ENCODE results near the gene CAMLG.

CAMLG gene

GRCh38 chr5:134784241-134784920 lies 46.0 kb downstream of the CAMLG start:
- TF ChIP-seq ZNF274 (IDR thresholded peaks at IDR 0.05; ENCODE audit: low read depth, low read length), result no peak
- no peak for TF ChIP-seq YY1 (IDR thresholded peaks at IDR 0.05; ENCODE audit: insufficient read depth, insufficient read length)
- no peak for TF ChIP-seq SUZ12 (IDR thresholded peaks at IDR 0.05; ENCODE audit: extremely low read depth, insufficient read depth, insufficient read length)
- H3K36me3 ChIP-seq (ENCODE audit: insufficient read depth, insufficient read length, low read length), result peaks cover 85% of the 10 kb centered on the region
- no peaks in the 10 kb centered on the region for H3K4me1 ChIP-seq (ENCODE audit: insufficient read depth, insufficient read length)
- no peaks in the 10 kb centered on the region for H3K27me3 ChIP-seq (ENCODE audit: insufficient read depth, insufficient read length)
- no peak overlapping the region for H3K4me3 ChIP-seq (ENCODE audit: insufficient read length, low read depth)
- DNase-seq (ENCODE audit: low read depth, low spot score), result no peak
- H3K9ac ChIP-seq (ENCODE audit: insufficient read length, low read depth), result peak overlapping the region; percentile 13
- no peaks in the 10 kb centered on the region for H3K9me3 ChIP-seq (ENCODE audit: insufficient read depth, low read length)

GRCh38 chr5:134784946-134785620 lies 46.7 kb downstream of the CAMLG start:
- H3K9ac ChIP-seq (ENCODE audit: insufficient read length, low read depth), result no peak overlapping the region
- no peaks in the 10 kb centered on the region for H3K27me3 ChIP-seq (ENCODE audit: insufficient read depth, insufficient read length)
- no peak for TF ChIP-seq ZNF274 (IDR thresholded peaks at IDR 0.05; ENCODE audit: low read depth, low read length)
- TF ChIP-seq SUZ12 (IDR thresholded peaks at IDR 0.05; ENCODE audit: extremely low read depth, insufficient read depth, insufficient read length), result no peak
- TF ChIP-seq YY1 (IDR thresholded peaks at IDR 0.05; ENCODE audit: insufficient read depth, insufficient read length), result no peak
- no peaks in the 10 kb centered on the region for H3K9me3 ChIP-seq (ENCODE audit: insufficient read depth, low read length)
- no peaks in the 10 kb centered on the region for H3K4me1 ChIP-seq (ENCODE audit: insufficient read depth, insufficient read length)
- DNase-seq (ENCODE audit: low read depth, low spot score), result peak; percentile 22
- no peak overlapping the region for H3K4me3 ChIP-seq (ENCODE audit: insufficient read length, low read depth)
- H3K36me3 ChIP-seq (ENCODE audit: insufficient read depth, insufficient read length, low read length), result peaks cover 80% of the 10 kb centered on the region

GRCh38 chr5:134787692-134788091 lies 49.3 kb downstream of the CAMLG start:
- no peak overlapping the region for H3K9ac ChIP-seq (ENCODE audit: insufficient read length, low read depth)
- DNase-seq (ENCODE audit: low read depth, low spot score), result no peak
- no peaks in the 10 kb centered on the region for H3K27me3 ChIP-seq (ENCODE audit: insufficient read depth, insufficient read length)
- no peaks in the 10 kb centered on the region for H3K4me1 ChIP-seq (ENCODE audit: insufficient read depth, insufficient read length)
- H3K36me3 ChIP-seq (ENCODE audit: insufficient read depth, insufficient read length, low read length), result peaks cover 75% of the 10 kb centered on the region
- no peak overlapping the region for H3K4me3 ChIP-seq (ENCODE audit: insufficient read length, low read depth)
- TF ChIP-seq YY1 (IDR thresholded peaks at IDR 0.05; ENCODE audit: insufficient read depth, insufficient read length), result no peak
- no peak for TF ChIP-seq ZNF274 (IDR thresholded peaks at IDR 0.05; ENCODE audit: low read depth, low read length)
- no peak for TF ChIP-seq SUZ12 (IDR thresholded peaks at IDR 0.05; ENCODE audit: extremely low read depth, insufficient read depth, insufficient read length)
- H3K9me3 ChIP-seq (ENCODE audit: insufficient read depth, low read length), result no peaks in the 10 kb centered on the region

GRCh38 chr5:134791580-134791979 lies 53.2 kb downstream of the CAMLG start:
- no peaks in the 10 kb centered on the region for H3K9me3 ChIP-seq (ENCODE audit: insufficient read depth, low read length)
- H3K4me1 ChIP-seq (ENCODE audit: insufficient read depth, insufficient read length), result no peaks in the 10 kb centered on the region
- H3K4me3 ChIP-seq (ENCODE audit: insufficient read length, low read depth), result no peak overlapping the region
- no peak for DNase-seq (ENCODE audit: low read depth, low spot score)
- no peak overlapping the region for H3K9ac ChIP-seq (ENCODE audit: insufficient read length, low read depth)
- TF ChIP-seq YY1 (IDR thresholded peaks at IDR 0.05; ENCODE audit: insufficient read depth, insufficient read length) (no peak), SUZ12 (IDR thresholded peaks at IDR 0.05; ENCODE audit: extremely low read depth, insufficient read depth, insufficient read length) (no peak), ZNF274 (IDR thresholded peaks at IDR 0.05; ENCODE audit: low read depth, low read length) (no peak)
- H3K27me3 ChIP-seq (ENCODE audit: insufficient read depth, insufficient read length), result no peaks in the 10 kb centered on the region
- H3K36me3 ChIP-seq (ENCODE audit: insufficient read depth, insufficient read length, low read length), result peaks cover 75% of the 10 kb centered on the region

- no peak for TF ChIP-seq SUZ12 (IDR thresholded peaks at IDR 0.05; ENCODE audit: extremely low read depth, insufficient read depth, insufficient read length)
- no peak for TF ChIP-seq ZNF274 (IDR thresholded peaks at IDR 0.05; ENCODE audit: low read depth, low read length)
Observed at GRCh38 chr5:134792286-134792685, 53.9 kb downstream of the CAMLG start.

GRCh38 chr5:134793111-134793510 lies 54.8 kb downstream of the CAMLG start:
- H3K9ac ChIP-seq (ENCODE audit: insufficient read length, low read depth), result no peak overlapping the region
- no peak overlapping the region for H3K4me3 ChIP-seq (ENCODE audit: insufficient read length, low read depth)

More at GRCh38 chr5:134792286-134792685, 53.9 kb downstream of the CAMLG start:
- Histone ChIP-seq H3K9me3 (ENCODE audit: insufficient read depth, low read length) (no peaks in the 10 kb centered on the region), H3K4me3 (ENCODE audit: insufficient read length, low read depth) (no peak overlapping the region), H3K4me1 (ENCODE audit: insufficient read depth, insufficient read length) (no peaks in the 10 kb centered on the region), H3K9ac (ENCODE audit: insufficient read length, low read depth) (no peak overlapping the region), H3K27me3 (ENCODE audit: insufficient read depth, insufficient read length) (no peaks in the 10 kb centered on the region), H3K36me3 (ENCODE audit: insufficient read depth, insufficient read length, low read length) (peaks cover 71% of the 10 kb centered on the region)
- DNase-seq (ENCODE audit: low read depth, low spot score), result no peak

DNA sequence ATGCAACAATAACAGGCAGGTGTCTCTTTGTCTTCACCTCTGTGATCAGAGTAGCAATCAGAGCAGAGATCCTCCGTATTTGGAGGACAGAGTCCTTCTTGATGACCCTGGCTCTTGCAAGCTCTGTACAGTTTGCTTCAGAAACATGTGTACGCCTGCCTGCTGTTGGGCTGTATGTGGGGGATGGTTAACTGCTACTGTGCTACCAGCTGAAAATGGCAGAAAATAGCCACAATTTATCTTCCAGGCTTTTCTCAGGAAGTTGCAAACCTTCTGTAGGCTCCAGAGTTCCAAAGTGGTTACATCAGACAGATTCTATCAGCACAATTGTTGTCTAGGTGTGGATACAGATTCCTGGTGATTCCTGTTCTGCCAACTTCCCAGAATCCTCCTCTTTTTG lies 55.7 kb downstream of the CAMLG start:
- H3K4me1 ChIP-seq (ENCODE audit: insufficient read depth, insufficient read length), result no peaks in the 10 kb centered on the region
- H3K9me3 ChIP-seq (ENCODE audit: insufficient read depth, low read length), result no peaks in the 10 kb centered on the region
- DNase-seq (ENCODE audit: low read depth, low spot score), result no peak
- no peak overlapping the region for H3K9ac ChIP-seq (ENCODE audit: insufficient read length, low read depth)
- TF ChIP-seq SUZ12 (IDR thresholded peaks at IDR 0.05; ENCODE audit: extremely low read depth, insufficient read depth, insufficient read length) (no peak), ZNF274 (IDR thresholded peaks at IDR 0.05; ENCODE audit: low read depth, low read length) (no peak), YY1 (IDR thresholded peaks at IDR 0.05; ENCODE audit: insufficient read depth, insufficient read length) (no peak)
- H3K27me3 ChIP-seq (ENCODE audit: insufficient read depth, insufficient read length), result no peaks in the 10 kb centered on the region
- H3K4me3 ChIP-seq (ENCODE audit: insufficient read length, low read depth), result no peak overlapping the region
- H3K36me3 ChIP-seq (ENCODE audit: insufficient read depth, insufficient read length, low read length), result peaks cover 63% of the 10 kb centered on the region

More at GRCh38 chr5:134793111-134793510, 54.8 kb downstream of the CAMLG start:
- Histone ChIP-seq H3K9me3 (ENCODE audit: insufficient read depth, low read length) (no peaks in the 10 kb centered on the region), H3K27me3 (ENCODE audit: insufficient read depth, insufficient read length) (no peaks in the 10 kb centered on the region), H3K36me3 (ENCODE audit: insufficient read depth, insufficient read length, low read length) (peaks cover 69% of the 10 kb centered on the region), H3K4me1 (ENCODE audit: insufficient read depth, insufficient read length) (no peaks in the 10 kb centered on the region)
- TF ChIP-seq ZNF274 (IDR thresholded peaks at IDR 0.05; ENCODE audit: low read depth, low read length) (no peak), SUZ12 (IDR thresholded peaks at IDR 0.05; ENCODE audit: extremely low read depth, insufficient read depth, insufficient read length) (no peak), YY1 (IDR thresholded peaks at IDR 0.05; ENCODE audit: insufficient read depth, insufficient read length) (no peak)
- no peak for DNase-seq (ENCODE audit: low read depth, low spot score)
